Caco-2 (cell line): ENCODE data around the gene ANO6. TPM values are rescaled to one million over a fixed set of nuclear protein-coding genes. Genes with fewer than 3 reads are reported as not detected.

Experiments used
- BruUV-seq: library from RNA; stranded (reverse); fragments of 400-500 nt; replicated peaks from 2 replicates; lab custom pipeline; 2021; lab: Mats Ljungman, UMichigan
- CTCF ChIA-PET: fragments of 300-600 bp; sonication (Branson Sonifier 250); formaldehyde crosslinking; loops from one replicate; lab custom pipeline; 2022; ENCODE audit warnings: antibody characterized with exemption; lab: Charles Lee
- POLR2A ChIA-PET: fragments of 300-600 bp; sonication (Branson Sonifier 250); formaldehyde crosslinking; loops from one replicate; lab custom pipeline; 2022; ENCODE audit warnings: antibody characterized with exemption; lab: Charles Lee
- DNase-seq, 2 experiments: peaks; one replicate each; pipeline versions ENCODE4 v3.0.0 to v3.0.0-alpha.2; 2020 to 2022
- H3K27me3 ChIP-seq: replicated peaks from 2 replicates; pipeline ENCODE4 v1.6.0; 2011; ENCODE audit warnings: low read length; ENCODE audit not compliant: control insufficient read depth, insufficient read depth
- H3K36me3 ChIP-seq: 2 replicates; pipeline ENCODE4 v1.5.1; 2011; ENCODE audit warnings: low read length; ENCODE audit not compliant: control insufficient read depth, insufficient read depth
- H3K4me1 ChIP-seq: fragments of 250-450 bp; sonication (Bioruptor Pico); 2 replicates; pipeline ENCODE4 v1.5.1; 2020; ENCODE audit warnings: mild to moderate bottlenecking
- H3K4me3 ChIP-seq: 2 replicates; pipeline ENCODE4 v1.5.1; 2011; ENCODE audit warnings: low read depth, mild to moderate bottlenecking, control low read depth, low read length
- H3K9me3 ChIP-seq: fragments of 250-450 bp; sonication (Bioruptor Pico); 2 replicates; pipeline ENCODE4 v1.5.1; 2020; ENCODE audit warnings: mild to moderate bottlenecking, moderate library complexity
- H3K27ac Mint-ChIP-seq: one replicate; pipeline ENCODE4 v1.8.0; 2022; ENCODE audit warnings: mixed read lengths; ENCODE audit not compliant: unreplicated experiment
- H3K27me3 Mint-ChIP-seq: one replicate; pipeline ENCODE4 v1.8.0; 2022; ENCODE audit warnings: mixed read lengths; ENCODE audit not compliant: insufficient read depth, unreplicated experiment
- H3K36me3 Mint-ChIP-seq: one replicate; pipeline ENCODE4 v1.8.0; 2022; ENCODE audit warnings: mild to moderate bottlenecking, mixed read lengths; ENCODE audit not compliant: insufficient read depth, unreplicated experiment
- H3K4me1 Mint-ChIP-seq: one replicate; pipeline ENCODE4 v1.8.0; 2022; ENCODE audit warnings: low read depth, mixed read lengths; ENCODE audit not compliant: unreplicated experiment
- H3K4me3 Mint-ChIP-seq: one replicate; pipeline ENCODE4 v1.8.0; 2022; ENCODE audit warnings: mild to moderate bottlenecking, moderate library complexity, mixed read lengths; ENCODE audit not compliant: unreplicated experiment
- H3K9me3 Mint-ChIP-seq: one replicate; pipeline ENCODE4 v1.8.0; 2022; ENCODE audit warnings: mixed read lengths; ENCODE audit not compliant: unreplicated experiment
- intact Hi-C: fragments of 100-400 bp; cut with micrococcal nuclease; formaldehyde crosslinking; loops from one replicate; pipeline ENCODE4 v1.10.0; 2022; ENCODE audit not compliant: unreplicated experiment
- total RNA-seq: library from RNA; stranded (reverse); gene quantifications from 2 replicates; pipeline ENCODE4 v1.2.3, GENCODE V29; 2022
- TF ChIP-seq, protein P1 (sequence below), 2 experiments: fragments of 200-600 bp in 1 of 2; IDR thresholded peaks; 1 replicate in 1 of 2; 2 replicates in 1 of 2; pipeline versions ENCODE4 v1.5.1 to v1.8.0; 2011 to 2022; ENCODE audit warnings: antibody characterized with exemption in 1 of 2, control low read depth in 1 of 2, inconsistent platforms in 1 of 2, low read depth in 1 of 2, low read length in 1 of 2, mild to moderate bottlenecking in 1 of 2, moderate library complexity in 1 of 2; ENCODE audit not compliant: insufficient read depth in 1 of 2, severe bottlenecking in 1 of 2, unreplicated experiment in 1 of 2

The ANO6 gene
- total RNA-seq, 1 experiment from 2014 or later: 126 TPM

DNA sequence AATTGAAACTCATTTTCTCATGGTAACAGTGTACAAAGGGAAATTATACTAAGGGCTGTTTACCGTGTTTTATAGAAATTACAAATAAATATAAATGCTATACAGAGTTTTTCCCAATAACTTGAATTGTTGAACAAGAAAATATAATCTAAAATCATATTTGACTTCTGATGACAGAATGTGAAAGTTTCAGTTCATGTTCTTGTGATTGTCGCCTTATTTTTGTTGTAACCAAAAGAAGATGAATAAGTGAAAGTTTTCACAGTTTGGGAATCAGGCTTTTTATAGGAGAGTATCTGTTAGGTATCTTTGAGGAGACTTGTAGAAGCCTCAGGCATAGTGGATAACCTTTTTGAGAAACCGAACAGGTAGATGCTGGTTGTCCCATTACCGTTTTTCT lies 28.1 kb downstream of the ANO6 start:
- Mint-ChIP-seq H3K27me3 (no peaks in the 10 kb centered on the region), H3K27ac (no peak overlapping the region), H3K4me1 (peaks cover 24% of the 10 kb centered on the region), H3K4me3 (no peak overlapping the region), H3K36me3 (peaks cover 34% of the 10 kb centered on the region), H3K9me3 (no peaks in the 10 kb centered on the region)
- intact Hi-C loops: no loop called here
- Histone ChIP-seq H3K4me1 (peaks cover 18% of the 10 kb centered on the region), H3K27me3 (no peaks in the 10 kb centered on the region), H3K4me3 (no peak overlapping the region), H3K9me3 (no peaks in the 10 kb centered on the region), H3K36me3 (peaks cover 1% of the 10 kb centered on the region)
- ChIA-PET CTCF (no interaction called here), POLR2A (no interaction called here)
- no TSS peak for BruUV-seq
- TF ChIP-seq, protein P1, sequence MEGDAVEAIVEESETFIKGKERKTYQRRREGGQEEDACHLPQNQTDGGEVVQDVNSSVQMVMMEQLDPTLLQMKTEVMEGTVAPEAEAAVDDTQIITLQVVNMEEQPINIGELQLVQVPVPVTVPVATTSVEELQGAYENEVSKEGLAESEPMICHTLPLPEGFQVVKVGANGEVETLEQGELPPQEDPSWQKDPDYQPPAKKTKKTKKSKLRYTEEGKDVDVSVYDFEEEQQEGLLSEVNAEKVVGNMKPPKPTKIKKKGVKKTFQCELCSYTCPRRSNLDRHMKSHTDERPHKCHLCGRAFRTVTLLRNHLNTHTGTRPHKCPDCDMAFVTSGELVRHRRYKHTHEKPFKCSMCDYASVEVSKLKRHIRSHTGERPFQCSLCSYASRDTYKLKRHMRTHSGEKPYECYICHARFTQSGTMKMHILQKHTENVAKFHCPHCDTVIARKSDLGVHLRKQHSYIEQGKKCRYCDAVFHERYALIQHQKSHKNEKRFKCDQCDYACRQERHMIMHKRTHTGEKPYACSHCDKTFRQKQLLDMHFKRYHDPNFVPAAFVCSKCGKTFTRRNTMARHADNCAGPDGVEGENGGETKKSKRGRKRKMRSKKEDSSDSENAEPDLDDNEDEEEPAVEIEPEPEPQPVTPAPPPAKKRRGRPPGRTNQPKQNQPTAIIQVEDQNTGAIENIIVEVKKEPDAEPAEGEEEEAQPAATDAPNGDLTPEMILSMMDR (IDR thresholded peaks at IDR 0.05; ENCODE audit: insufficient read depth in 1 of 2, low read depth in 1 of 2, low read length in 1 of 2, severe bottlenecking in 1 of 2, unreplicated experiment in 1 of 2): no peak
- DNase-seq: no peak

DNA sequence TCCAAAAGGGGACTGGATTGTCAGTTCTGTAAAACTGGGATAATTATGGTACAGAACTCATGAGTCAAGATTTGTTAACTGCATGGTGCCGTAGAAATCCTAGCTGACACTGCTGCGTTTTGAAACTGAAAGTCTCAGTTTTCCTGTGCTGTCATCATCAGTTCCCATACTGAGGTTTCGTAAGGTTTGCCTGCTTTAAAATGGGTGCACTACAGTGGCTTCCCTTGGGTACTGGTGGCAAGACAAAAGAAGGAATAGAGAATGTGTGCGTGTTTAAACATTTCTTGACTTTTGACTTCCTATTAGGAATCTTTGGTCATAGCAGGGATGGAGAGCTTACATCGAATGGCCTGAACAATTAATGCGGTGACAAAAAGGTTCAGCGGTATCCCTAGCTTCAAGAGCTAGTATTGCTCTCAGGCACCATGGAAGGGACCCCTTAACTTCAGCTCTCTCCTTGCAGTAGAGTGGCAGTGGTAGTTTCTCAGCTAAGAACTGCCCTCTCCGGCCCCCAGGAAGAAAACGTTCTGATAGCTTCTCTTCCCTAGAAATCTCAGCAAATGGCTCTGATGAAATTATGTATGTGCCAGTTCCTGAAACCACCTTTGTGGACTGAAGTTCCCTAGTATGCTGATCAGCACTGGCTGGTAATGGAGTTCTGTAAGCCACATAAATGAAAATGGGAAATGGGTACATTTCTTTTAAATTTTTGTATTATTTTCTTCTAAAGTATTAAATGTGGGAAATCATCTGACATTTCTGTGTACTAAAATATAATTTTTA lies 28.9 kb downstream of the ANO6 start:
- Histone ChIP-seq H3K4me3 (no peak overlapping the region), H3K27me3 (no peaks in the 10 kb centered on the region), H3K36me3 (peaks cover 1% of the 10 kb centered on the region), H3K9me3 (no peaks in the 10 kb centered on the region), H3K4me1 (peaks cover 14% of the 10 kb centered on the region)
- BruUV-seq: no TSS peak
- intact Hi-C loops: no loop called here
- Mint-ChIP-seq H3K9me3 (no peaks in the 10 kb centered on the region), H3K4me3 (no peak overlapping the region), H3K36me3 (peaks cover 36% of the 10 kb centered on the region), H3K27ac (no peak overlapping the region), H3K4me1 (peaks cover 16% of the 10 kb centered on the region), H3K27me3 (no peaks in the 10 kb centered on the region)
- ChIA-PET CTCF (no interaction called here), POLR2A (interaction anchor here (0.6 kb wide), 1 partner anchor 65 kb away, joined by 3 read pairs; no protein-coding TSS in a partner anchor)
- TF ChIP-seq, protein P1 (IDR thresholded peaks at IDR 0.05; ENCODE audit: insufficient read depth in 1 of 2, low read depth in 1 of 2, low read length in 1 of 2, severe bottlenecking in 1 of 2, unreplicated experiment in 1 of 2): no peak
- DNase-seq: no peak

DNA sequence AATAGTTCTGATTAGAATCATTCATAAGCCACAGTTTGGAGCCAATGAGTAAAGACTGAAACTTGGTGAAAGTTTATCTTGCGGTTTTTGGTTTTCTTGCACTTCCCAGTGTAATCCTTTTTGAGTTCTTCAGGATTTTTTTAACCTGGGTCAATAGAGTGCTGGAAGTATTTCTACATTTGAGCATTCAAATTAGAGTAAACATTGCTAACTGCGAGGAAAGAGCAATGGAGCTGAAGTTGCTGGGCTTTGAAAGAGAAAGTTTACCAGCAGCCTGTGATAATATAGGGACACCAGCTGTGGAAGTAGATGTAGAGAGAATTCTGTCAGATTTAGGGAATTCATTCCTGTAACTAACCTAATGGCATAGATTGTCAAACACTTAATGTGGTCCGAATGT lies 30.3 kb downstream of the ANO6 start:
- no TSS peak for BruUV-seq
- intact Hi-C loops: no loop called here
- CTCF ChIA-PET: interaction anchor here (0.6 kb wide), 1 partner anchor 14 kb away, joined by 4 read pairs; no protein-coding TSS in a partner anchor
- Mint-ChIP-seq H3K36me3 (peaks cover 35% of the 10 kb centered on the region), H3K27ac (no peak overlapping the region), H3K27me3 (no peaks in the 10 kb centered on the region), H3K4me3 (no peak overlapping the region), H3K9me3 (no peaks in the 10 kb centered on the region), H3K4me1 (peaks cover 2% of the 10 kb centered on the region)
- Histone ChIP-seq H3K4me1 (peaks cover 12% of the 10 kb centered on the region), H3K27me3 (no peaks in the 10 kb centered on the region), H3K4me3 (no peak overlapping the region), H3K9me3 (no peaks in the 10 kb centered on the region), H3K36me3 (peaks cover 1% of the 10 kb centered on the region)
- TF ChIP-seq, protein P1 (IDR thresholded peaks at IDR 0.05; ENCODE audit: insufficient read depth in 1 of 2, low read depth in 1 of 2, low read length in 1 of 2, severe bottlenecking in 1 of 2, unreplicated experiment in 1 of 2): no peak
- no peak for DNase-seq
- POLR2A ChIA-PET: interaction anchor here (0.5 kb wide), 1 partner anchor 879 kb away, joined by 4 read pairs; no protein-coding TSS in a partner anchor
